Gastroesophageal sphincter (tissue), 4 donors: Measurements from ENCODE around the gene LDAF1. TPM values are rescaled to one million over a fixed set of nuclear protein-coding genes. Genes with fewer than 3 reads are reported as not detected.
"Not testable (repeated sequence)": the region's sequence is repeated elsewhere in the genome, so short reads cannot be mapped to it uniquely, and the experiment has no call there.

Source experiments
- ATAC-seq: fragments of 150-250 bp; one replicate; pipeline ENCODE4 v1.9.1; 2016; ENCODE audit warnings: mild to moderate bottlenecking, moderate library complexity
- H3K27ac ChIP-seq, 4 donors: fragments of 200-600 bp; sonication (generic) in 3 of 4; 1 replicate in 3 of 4; 2 replicates in 1 of 4; pipeline ENCODE4 v1.5.1; 2016 to 2019
- H3K27me3 ChIP-seq: fragments of 200-600 bp; sonication (generic); one replicate; pipeline ENCODE4 v1.5.1; 2019
- H3K36me3 ChIP-seq, 2 donors: fragments of 200-600 bp; sonication (generic); one replicate each; pipeline ENCODE4 v1.5.1; 2019; ENCODE audit warnings: control low read depth in 1 of 2
- H3K4me1 ChIP-seq, 3 donors: fragments of 200-600 bp; sonication (generic); 1 replicate in 2 of 3; 2 replicates in 1 of 3; pipeline ENCODE4 v1.5.1; 2016 to 2019; ENCODE audit warnings: control low read depth in 2 of 3
- H3K4me3 ChIP-seq, 2 donors: fragments of 200-600 bp; sonication (generic); one replicate each; pipeline ENCODE4 v1.5.1; 2019; ENCODE audit warnings: mild to moderate bottlenecking in 1 of 2, moderate library complexity in 1 of 2
- H3K9me3 ChIP-seq, 3 donors: fragments of 200-600 bp; sonication (generic); one replicate each; pipeline ENCODE4 v1.5.1; 2017 to 2019; ENCODE audit warnings: control low read depth in 2 of 3
- EP300 ChIP-seq: sonication (generic); formaldehyde crosslinking; IDR thresholded peaks from one replicate; pipeline ENCODE4 v1.6.1; 2017; ENCODE audit warnings: antibody characterized with exemption, mild to moderate bottlenecking
- POLR2A ChIP-seq, 2 donors: fragments of 450-650 bp; IDR thresholded peaks; one replicate each; pipeline ENCODE4 v1.6.1; 2017; ENCODE audit warnings: antibody characterized with exemption in 2 of 2, mild to moderate bottlenecking in 2 of 2, moderate library complexity in 1 of 2
- POLR2AphosphoS5 ChIP-seq: sonication (generic); formaldehyde crosslinking; IDR thresholded peaks from one replicate; pipeline ENCODE4 v1.6.1; 2017; ENCODE audit warnings: antibody characterized with exemption
- WGBS, 2 donors: methylation state at CpG; one replicate each; pipeline ENCODE4 v1.1.5; 2018; ENCODE audit warnings: low coverage in 1 of 2; 5-methylcytosine and 5-hydroxymethylcytosine counted together
- total RNA-seq, 4 donors: library from RNA; depleted of rRNA; stranded (reverse); fragments of >200 nt; gene quantifications; one replicate each; pipeline ENCODE4 v1.1.0, GENCODE V29; 2016
- TF ChIP-seq, protein P1 (sequence below), 4 experiments: fragments of 200-600 bp in 2 of 4; fragments of 450-650 bp in 2 of 4; sonication (generic) in 1 of 4; IDR thresholded peaks; one replicate each; pipeline ENCODE4 v1.5.1; 2017 to 2019; ENCODE audit warnings: antibody characterized with exemption in 4 of 4, mild to moderate bottlenecking in 2 of 4, moderate library complexity in 2 of 4

Gene LDAF1
- total RNA-seq, 4 donors from 2014 or later: 126 to 170 (median 143) TPM

GRCh38 chr16:21167929-21168602 lies 9.6 kb downstream of the LDAF1 start:
- Histone ChIP-seq H3K27me3 (no peaks in the 10 kb centered on the region), H3K4me3 (no peak overlapping the region), H3K9me3 (no peaks in the 10 kb centered on the region), H3K4me1 (peaks cover 2 to 55% (median 15%) of the 10 kb centered on the region in 3 donors), H3K36me3 (peaks cover 0 to 83% of the 10 kb centered on the region in 2 donors), H3K27ac (no peak overlapping the region)
- TF ChIP-seq, protein P1, sequence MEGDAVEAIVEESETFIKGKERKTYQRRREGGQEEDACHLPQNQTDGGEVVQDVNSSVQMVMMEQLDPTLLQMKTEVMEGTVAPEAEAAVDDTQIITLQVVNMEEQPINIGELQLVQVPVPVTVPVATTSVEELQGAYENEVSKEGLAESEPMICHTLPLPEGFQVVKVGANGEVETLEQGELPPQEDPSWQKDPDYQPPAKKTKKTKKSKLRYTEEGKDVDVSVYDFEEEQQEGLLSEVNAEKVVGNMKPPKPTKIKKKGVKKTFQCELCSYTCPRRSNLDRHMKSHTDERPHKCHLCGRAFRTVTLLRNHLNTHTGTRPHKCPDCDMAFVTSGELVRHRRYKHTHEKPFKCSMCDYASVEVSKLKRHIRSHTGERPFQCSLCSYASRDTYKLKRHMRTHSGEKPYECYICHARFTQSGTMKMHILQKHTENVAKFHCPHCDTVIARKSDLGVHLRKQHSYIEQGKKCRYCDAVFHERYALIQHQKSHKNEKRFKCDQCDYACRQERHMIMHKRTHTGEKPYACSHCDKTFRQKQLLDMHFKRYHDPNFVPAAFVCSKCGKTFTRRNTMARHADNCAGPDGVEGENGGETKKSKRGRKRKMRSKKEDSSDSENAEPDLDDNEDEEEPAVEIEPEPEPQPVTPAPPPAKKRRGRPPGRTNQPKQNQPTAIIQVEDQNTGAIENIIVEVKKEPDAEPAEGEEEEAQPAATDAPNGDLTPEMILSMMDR (IDR thresholded peaks at IDR 0.05): no peak
- TF ChIP-seq POLR2A (IDR thresholded peaks at IDR 0.05) (no peak), EP300 (no peak), POLR2AphosphoS5 (no peak)
- WGBS, 2 donors: 90 to 100% methylated on average over 2 to 10 of the region's 12 CpGs
- no peak for ATAC-seq

- ATAC-seq: no peak
- Histone ChIP-seq H3K27ac (no peak overlapping the region), H3K36me3 (peaks cover 0 to 83% of the 10 kb centered on the region in 2 donors), H3K27me3 (no peaks in the 10 kb centered on the region), H3K9me3 (no peaks in the 10 kb centered on the region), H3K4me3 (no peak overlapping the region), H3K4me1 (peaks cover 0 to 41% (median 4%) of the 10 kb centered on the region in 3 donors)
- 89 to 100% methylated on average over 3 to 4 of the region's 5 CpGs for WGBS, 2 donors
- TF ChIP-seq EP300 (no peak), POLR2AphosphoS5 (no peak), POLR2A (IDR thresholded peaks at IDR 0.05) (no peak)
- TF ChIP-seq, protein P1 (IDR thresholded peaks at IDR 0.05): no peak
Observed at GRCh38 chr16:21169249-21169981, 10.9 kb downstream of the LDAF1 start.

DNA sequence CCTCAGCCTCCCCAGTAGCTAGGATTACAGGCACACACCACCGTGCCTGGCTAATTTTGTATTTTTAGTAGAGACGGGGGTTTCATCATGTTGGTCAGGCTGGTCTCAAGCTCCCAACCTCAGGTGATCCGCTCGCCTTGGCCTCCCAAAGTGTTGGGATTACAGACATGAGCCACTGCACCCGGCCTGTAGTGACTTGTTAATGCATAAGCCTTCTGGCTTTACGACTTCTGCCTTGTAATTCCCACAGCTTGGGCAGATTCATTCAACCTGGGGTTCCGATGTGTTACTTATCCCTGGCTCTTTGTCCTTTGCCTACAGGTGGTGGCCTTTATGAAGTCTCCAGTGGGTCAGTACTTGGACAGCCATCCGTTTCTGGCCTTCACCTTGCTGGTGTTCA lies 11.6 kb downstream of the LDAF1 start:
- Histone ChIP-seq H3K4me1 (peaks cover 0 to 34% (median 0%) of the 10 kb centered on the region in 3 donors), H3K36me3 (peaks cover under 1 to 83% of the 10 kb centered on the region in 2 donors)
- H3K27ac ChIP-seq, ATAC-seq, H3K4me3 ChIP-seq, H3K9me3 ChIP-seq, H3K27me3 ChIP-seq: not testable (repeated sequence)
- WGBS, 2 donors: 94 to 98% methylated on average over 3 to 7 of the region's 8 CpGs

DNA sequence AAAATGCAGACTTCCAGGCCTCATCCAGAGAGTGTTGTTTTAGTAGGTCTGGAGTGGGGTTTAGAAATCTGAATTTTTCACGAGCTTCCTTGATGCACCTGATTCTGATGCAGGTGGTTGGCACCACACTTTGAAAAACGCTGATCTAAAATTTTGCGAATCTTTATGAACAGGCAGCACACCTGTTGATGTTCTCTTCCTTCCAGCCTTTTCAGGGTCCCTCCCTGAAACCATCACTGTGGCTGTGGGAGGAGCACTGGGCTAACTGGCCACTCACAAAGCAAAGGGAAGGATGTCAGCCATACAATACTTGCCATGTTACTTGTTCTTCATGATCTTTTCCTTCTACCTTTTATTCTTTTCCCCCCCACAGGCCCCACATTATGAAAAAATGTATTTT lies 14.2 kb downstream of the LDAF1 start:
- no peak for ATAC-seq
- no peaks in the 10 kb centered on the region for H3K9me3 ChIP-seq
- H3K27me3 ChIP-seq: no peaks in the 10 kb centered on the region
- H3K4me1 ChIP-seq: peaks cover 0 to 19% (median 0%) of the 10 kb centered on the region in 3 donors
- no peak overlapping the region for H3K4me3 ChIP-seq
- H3K36me3 ChIP-seq: peaks cover 3 to 85% of the 10 kb centered on the region in 2 donors
- no peak for TF ChIP-seq EP300
- no peak overlapping the region for H3K27ac ChIP-seq
- WGBS, 2 donors: 79 to 100% methylated on average over 3 of the region's 3 CpGs

DNA sequence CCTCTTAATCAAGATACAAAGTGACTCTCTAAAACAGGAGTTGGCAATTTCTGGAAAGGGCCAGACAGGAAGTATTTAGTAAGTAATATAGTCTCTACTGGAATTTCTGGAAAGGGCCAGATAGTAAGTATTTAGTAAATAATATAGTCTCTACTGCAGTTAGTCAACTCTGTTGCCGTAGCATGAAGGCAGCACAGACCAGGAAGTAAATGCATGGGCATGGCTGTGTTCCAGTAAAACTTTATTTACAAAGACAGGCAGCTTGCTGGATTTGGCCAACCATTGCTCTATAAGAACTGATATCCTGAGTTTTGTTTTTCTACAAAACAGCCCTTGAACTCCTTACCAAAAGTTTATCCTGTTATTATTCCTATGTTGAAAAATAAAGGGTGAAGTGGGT lies 16.9 kb downstream of the LDAF1 start:
- no peaks in the 10 kb centered on the region for H3K4me1 ChIP-seq
- H3K27ac ChIP-seq: no peak overlapping the region
- TF ChIP-seq, protein P1 (IDR thresholded peaks at IDR 0.05): no peak
- no peak overlapping the region for H3K4me3 ChIP-seq
- H3K36me3 ChIP-seq: peaks cover 10 to 100% of the 10 kb centered on the region in 2 donors
- 83 to 91% methylated on average over 1 of the region's 1 CpG for WGBS, 2 donors
- H3K27me3 ChIP-seq: no peaks in the 10 kb centered on the region
- ATAC-seq: no peak
- no peaks in the 10 kb centered on the region for H3K9me3 ChIP-seq
